ENCODE results near the gene SPTBN4.
"Not testable (repeated sequence)": the region's sequence is repeated elsewhere in the genome, so short reads cannot be mapped to it uniquely, and the experiment has no call there.

Gene SPTBN4

DNA sequence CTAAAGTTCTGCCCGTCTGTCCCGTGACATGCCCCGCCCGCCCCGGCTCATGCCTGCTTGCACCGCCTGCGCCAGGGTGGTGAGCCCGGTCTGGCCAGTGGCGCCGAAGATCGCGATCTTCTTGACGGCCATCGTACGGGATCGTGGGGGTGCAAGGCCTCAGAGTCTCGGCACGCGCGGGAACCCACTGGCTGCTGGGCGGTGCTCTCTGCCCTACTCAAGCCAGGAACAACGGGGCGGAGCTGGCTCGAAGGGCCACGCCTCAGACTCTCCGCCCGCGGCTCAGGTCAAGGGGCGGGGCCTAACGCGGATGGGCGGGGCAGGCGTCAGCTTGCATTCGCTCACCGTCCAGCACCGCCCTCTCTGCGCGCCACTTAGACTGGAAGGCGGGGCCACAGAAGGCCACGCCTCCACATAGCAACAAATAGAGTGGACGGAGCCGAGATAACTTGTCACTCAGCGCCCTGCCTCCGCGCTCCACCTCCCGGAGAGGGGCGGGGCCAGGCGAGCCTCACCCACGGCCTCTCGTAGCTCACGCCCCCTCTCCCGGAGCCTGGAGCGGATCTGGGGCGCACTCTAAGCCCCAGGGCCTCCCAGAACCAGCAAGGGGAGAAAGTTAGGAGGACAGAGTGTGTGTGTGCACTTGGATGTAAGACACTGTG lies 1.1 kb upstream of the SPTBN4 start, which contains the start of gene BLVRB:
BLVRB (minus strand) TSS at position 189 of the 662 bp plus-strand sequence; CDS start at position 132, 57 bp downstream.
- Histone ChIP-seq H3K36me3 (ENCODE audit: control insufficient read depth in 2 of 2, insufficient read depth in 2 of 2, low read length in 2 of 2) (no peaks in the 10 kb centered on the region), H3K4me1 (ENCODE audit: control insufficient read depth, insufficient read depth, low read length) (peaks cover 23% of the 10 kb centered on the region), H3K27me3 (ENCODE audit: control insufficient read depth in 1 of 2, insufficient read depth in 2 of 2, low read length in 2 of 2) (no peaks in the 10 kb centered on the region), H3K9ac (ENCODE audit: low read length in 2 of 2) (peak within 1 kb of the TSS; percentile 73 to 79), H3K9me3 (ENCODE audit: control insufficient read depth in 2 of 2, low read length in 2 of 2) (no peaks in the 10 kb centered on the region), H3K4me3 (ENCODE audit: low read length in 2 of 2) (peak within 1 kb of the TSS; percentile 88 to 90), H3K27ac (ENCODE audit: low read length) (peak within 1 kb of the TSS; percentile 84)

DNA sequence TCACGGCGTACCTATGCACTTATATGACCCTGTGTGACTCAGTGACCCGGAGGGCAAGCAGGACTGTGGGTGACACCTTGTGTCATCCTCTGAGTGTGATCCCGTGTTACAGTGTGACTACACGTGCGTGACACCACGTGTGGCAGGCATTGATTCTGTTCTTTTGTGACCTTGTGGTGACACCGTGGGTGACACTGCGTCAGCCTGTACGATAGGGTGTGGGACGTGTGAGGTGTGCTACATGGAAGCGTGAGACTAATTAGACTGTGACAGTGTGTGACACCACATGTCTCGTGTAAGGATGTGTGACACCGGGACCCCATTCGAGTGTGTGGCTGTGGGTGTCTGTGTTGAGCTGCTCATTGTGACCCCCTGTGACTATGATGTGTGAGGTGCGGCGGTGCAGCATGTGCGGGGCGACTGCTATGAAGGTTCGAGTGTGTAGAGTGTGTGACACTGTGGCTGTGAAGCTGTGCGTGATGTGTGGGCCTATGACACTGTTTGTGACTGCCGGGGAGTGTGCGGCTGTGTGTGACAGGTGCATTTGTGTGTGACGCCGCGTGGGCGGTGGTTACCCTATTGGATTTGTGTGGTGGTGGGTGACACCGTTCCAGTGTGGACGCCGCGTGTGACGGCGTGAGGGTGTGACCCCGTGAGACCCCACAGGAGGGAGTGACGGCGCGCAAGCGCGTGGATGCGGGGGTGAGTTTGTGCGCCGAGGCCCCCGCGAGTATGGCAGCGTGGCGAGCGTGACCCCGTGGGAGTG lies 399 bp upstream of the SPTBN4 start:
- Histone ChIP-seq H3K27me3 (ENCODE audit: control insufficient read depth in 1 of 2, insufficient read depth in 2 of 2, low read length in 2 of 2) (no peaks in the 10 kb centered on the region), H3K36me3 (ENCODE audit: control insufficient read depth in 2 of 2, insufficient read depth in 2 of 2, low read length in 2 of 2) (no peaks in the 10 kb centered on the region), H3K9me3 (ENCODE audit: control insufficient read depth in 2 of 2, low read length in 2 of 2) (no peaks in the 10 kb centered on the region), H3K4me3 (ENCODE audit: low read length in 2 of 2) (peak overlapping the region; percentile 79 to 90), H3K27ac (ENCODE audit: low read length) (peak overlapping the region; percentile 55), H3K4me1 (ENCODE audit: control insufficient read depth, insufficient read depth, low read length) (peaks cover 23% of the 10 kb centered on the region), H3K9ac (ENCODE audit: low read length in 2 of 2) (peak overlapping the region; percentile 45 to 69)

DNA sequence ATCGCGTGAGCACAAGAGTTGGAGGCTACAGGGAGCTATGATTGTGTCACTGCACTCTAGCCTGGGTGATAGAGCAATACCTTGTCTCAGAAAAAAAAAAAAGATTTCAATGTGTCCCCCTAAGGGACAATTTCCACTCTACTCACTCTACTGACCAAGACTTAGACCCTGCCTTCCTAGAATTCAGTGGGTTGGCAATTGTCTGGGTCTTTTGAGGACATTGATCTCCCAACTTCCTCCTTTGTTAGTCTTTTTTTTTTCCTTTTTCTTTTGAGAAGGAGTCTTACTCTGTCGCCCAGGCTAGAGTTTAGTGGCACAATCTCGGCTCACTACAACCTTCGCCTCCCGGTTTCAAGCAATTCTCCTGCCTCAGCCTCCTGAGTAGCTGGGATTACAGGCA lies 2.2 kb downstream of the SPTBN4 start:
- Histone ChIP-seq H3K4me1 (ENCODE audit: control insufficient read depth, insufficient read depth, low read length) (peaks cover 23% of the 10 kb centered on the region), H3K9me3 (ENCODE audit: control insufficient read depth in 2 of 2, low read length in 2 of 2) (no peaks in the 10 kb centered on the region), H3K9ac (ENCODE audit: low read length in 2 of 2) (no peak overlapping the region), H3K27me3 (ENCODE audit: control insufficient read depth in 1 of 2, insufficient read depth in 2 of 2, low read length in 2 of 2) (no peaks in the 10 kb centered on the region), H3K4me3 (ENCODE audit: low read length in 2 of 2) (no peak overlapping the region), H3K27ac (ENCODE audit: low read length) (no peak overlapping the region), H3K36me3 (ENCODE audit: control insufficient read depth in 2 of 2, insufficient read depth in 2 of 2, low read length in 2 of 2) (no peaks in the 10 kb centered on the region)

DNA sequence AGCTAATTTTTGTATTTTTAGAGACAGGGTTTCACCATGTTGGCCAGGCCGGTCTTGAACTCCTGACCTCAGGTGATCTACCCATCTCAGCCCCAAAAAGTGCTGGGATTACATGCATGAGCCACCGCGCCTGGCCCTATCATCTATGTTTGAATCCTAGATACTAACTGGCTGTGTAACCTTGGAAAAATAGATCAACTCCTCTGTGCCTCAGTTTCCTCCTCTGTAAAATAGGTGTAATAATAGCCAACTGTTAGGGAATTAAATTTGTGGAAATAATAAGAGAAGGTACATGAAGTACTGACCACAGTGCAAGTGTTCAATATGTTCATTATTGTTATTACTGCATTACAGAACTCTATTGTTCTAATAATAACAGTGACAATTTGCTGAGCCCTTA lies 4.3 kb downstream of the SPTBN4 start:
- H3K9me3 ChIP-seq (ENCODE audit: control insufficient read depth in 2 of 2, low read length in 2 of 2): no peaks in the 10 kb centered on the region
- no peaks in the 10 kb centered on the region for H3K27me3 ChIP-seq (ENCODE audit: control insufficient read depth in 1 of 2, insufficient read depth in 2 of 2, low read length in 2 of 2)
- H3K36me3 ChIP-seq (ENCODE audit: control insufficient read depth in 2 of 2, insufficient read depth in 2 of 2, low read length in 2 of 2): no peaks in the 10 kb centered on the region
- H3K9ac ChIP-seq (ENCODE audit: low read length in 2 of 2): no peak overlapping the region
- no peak overlapping the region for H3K4me3 ChIP-seq (ENCODE audit: low read length in 2 of 2)
- H3K27ac ChIP-seq (ENCODE audit: low read length): no peak overlapping the region
- peaks cover 10% of the 10 kb centered on the region for H3K4me1 ChIP-seq (ENCODE audit: control insufficient read depth, insufficient read depth, low read length)

DNA sequence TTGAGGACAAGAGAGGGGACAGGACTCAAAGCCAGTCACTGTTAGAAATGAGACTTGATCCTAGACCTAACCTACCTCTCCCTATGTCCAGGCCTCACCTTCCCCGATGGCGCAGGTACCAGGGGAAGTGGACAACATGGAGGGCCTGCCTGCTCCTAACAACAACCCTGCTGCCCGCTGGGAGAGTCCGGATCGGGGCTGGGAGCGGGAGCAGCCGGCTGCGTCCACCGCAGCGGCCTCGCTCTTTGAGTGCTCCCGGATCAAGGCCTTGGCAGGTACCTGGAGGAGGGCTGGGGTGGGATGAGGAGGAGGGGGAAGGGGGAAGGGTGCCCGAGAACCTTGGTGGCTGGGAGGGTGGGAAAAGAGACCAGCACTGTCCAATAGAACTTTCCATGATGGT lies 5.7 kb downstream of the SPTBN4 start:
- Histone ChIP-seq H3K9me3 (ENCODE audit: control insufficient read depth in 2 of 2, low read length in 2 of 2) (no peaks in the 10 kb centered on the region), H3K4me3 (ENCODE audit: low read length in 2 of 2) (no peak overlapping the region), H3K36me3 (ENCODE audit: control insufficient read depth in 2 of 2, insufficient read depth in 2 of 2, low read length in 2 of 2) (no peaks in the 10 kb centered on the region), H3K27ac (ENCODE audit: low read length) (no peak overlapping the region), H3K4me1 (ENCODE audit: control insufficient read depth, insufficient read depth, low read length) (no peaks in the 10 kb centered on the region), H3K27me3 (ENCODE audit: control insufficient read depth in 1 of 2, insufficient read depth in 2 of 2, low read length in 2 of 2) (no peaks in the 10 kb centered on the region), H3K9ac (ENCODE audit: low read length in 2 of 2) (no peak overlapping the region)

DNA sequence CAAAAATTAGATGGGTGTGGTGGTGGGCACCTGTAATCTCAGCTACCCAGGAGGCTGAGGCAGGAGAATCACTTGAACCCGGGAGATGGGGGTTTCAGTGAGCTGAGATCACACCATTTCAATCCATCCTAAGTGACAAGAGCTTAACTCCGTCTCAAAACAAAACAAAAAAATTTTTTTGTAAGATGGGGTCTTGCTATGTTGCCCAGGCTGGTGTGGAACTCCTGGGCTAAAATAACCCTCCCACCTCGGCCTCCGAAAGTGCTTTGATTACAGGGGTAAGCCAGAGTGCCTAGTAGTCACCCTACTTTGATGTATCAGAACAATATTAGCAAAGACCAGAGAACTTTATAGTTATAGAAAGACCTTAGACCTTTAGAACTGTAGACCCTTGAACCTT lies 7.9 kb downstream of the SPTBN4 start:
- Histone ChIP-seq H3K4me1 (ENCODE audit: control insufficient read depth, insufficient read depth, low read length) (no peaks in the 10 kb centered on the region), H3K9ac (ENCODE audit: low read length in 2 of 2) (no peak overlapping the region), H3K27ac (ENCODE audit: low read length) (no peak overlapping the region), H3K9me3 (ENCODE audit: control insufficient read depth in 2 of 2, low read length in 2 of 2) (no peaks in the 10 kb centered on the region), H3K36me3 (ENCODE audit: control insufficient read depth in 2 of 2, insufficient read depth in 2 of 2, low read length in 2 of 2) (peaks cover 0 to 2% of the 10 kb centered on the region in 2 donors), H3K27me3 (ENCODE audit: control insufficient read depth in 1 of 2, insufficient read depth in 2 of 2, low read length in 2 of 2) (no peaks in the 10 kb centered on the region), H3K4me3 (ENCODE audit: low read length in 2 of 2) (no peak overlapping the region)

DNA sequence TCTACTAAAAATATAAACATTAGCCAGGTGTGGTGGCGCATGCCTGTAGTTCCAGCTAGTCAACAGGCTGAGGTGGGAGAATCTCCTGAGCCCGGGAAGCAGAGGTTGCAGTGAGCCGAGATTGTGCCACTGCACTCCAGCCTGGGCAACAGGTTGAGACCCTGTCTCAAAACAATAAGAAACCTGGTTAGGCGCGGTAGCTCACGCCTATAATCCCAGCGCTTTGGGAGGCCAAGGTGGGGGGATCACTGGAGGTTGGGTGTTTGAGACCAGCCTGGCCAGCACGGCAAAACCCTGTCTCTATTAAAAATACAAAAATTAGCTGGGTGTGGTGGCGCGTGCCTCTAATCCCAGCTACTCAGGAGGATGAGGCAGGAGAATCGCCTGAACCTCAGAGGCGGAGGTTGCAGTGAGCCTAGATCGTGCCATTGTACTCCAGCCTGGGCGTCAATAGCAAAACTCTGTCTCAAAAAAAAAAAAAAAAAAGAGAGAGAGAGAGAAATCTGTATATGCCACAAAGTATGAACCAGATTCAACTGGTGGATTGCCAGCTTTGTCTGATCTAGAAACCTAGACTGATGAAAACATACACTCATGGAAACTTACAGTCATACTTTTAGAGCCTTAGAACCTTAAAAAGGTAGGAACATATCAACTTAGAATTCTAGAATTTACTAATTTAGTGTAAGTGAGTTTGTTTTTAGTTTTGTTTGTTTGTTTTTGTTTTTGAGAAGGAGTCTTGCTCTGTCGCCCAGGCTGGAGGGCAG lies 9.3 kb downstream of the SPTBN4 start:
- H3K27ac ChIP-seq (ENCODE audit: low read length); H3K9me3 ChIP-seq (ENCODE audit: control insufficient read depth in 2 of 2, low read length in 2 of 2); H3K27me3 ChIP-seq (ENCODE audit: control insufficient read depth in 1 of 2, insufficient read depth in 2 of 2, low read length in 2 of 2); H3K4me3 ChIP-seq (ENCODE audit: low read length in 2 of 2); H3K9ac ChIP-seq (ENCODE audit: low read length in 2 of 2); H3K36me3 ChIP-seq (ENCODE audit: control insufficient read depth in 2 of 2, insufficient read depth in 2 of 2, low read length in 2 of 2); H3K4me1 ChIP-seq (ENCODE audit: control insufficient read depth, insufficient read depth, low read length): not testable (repeated sequence)

DNA sequence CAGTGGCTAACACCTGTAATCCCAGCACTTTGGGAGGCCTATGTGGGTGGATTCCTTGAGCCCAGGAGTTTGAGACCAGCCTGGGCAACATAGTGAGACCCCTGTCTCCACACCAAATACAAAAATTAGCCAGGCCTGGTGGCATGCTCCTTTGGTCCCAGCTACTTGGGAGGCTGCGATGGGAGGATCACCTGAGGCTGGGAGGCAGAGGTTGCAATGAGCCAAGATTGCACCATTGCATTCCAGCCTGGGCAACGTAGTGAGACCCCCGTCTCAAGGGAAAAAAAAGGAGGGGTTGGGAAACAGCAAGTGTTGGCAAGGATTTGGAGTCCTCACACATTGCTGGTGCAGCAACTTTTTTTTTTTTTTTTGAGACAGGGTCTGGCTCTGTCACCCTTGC lies 19.2 kb downstream of the SPTBN4 start:
- Histone ChIP-seq H3K36me3 (ENCODE audit: control insufficient read depth in 2 of 2, insufficient read depth in 2 of 2, low read length in 2 of 2) (no peaks in the 10 kb centered on the region), H3K4me3 (ENCODE audit: low read length in 2 of 2) (no peak overlapping the region), H3K9me3 (ENCODE audit: control insufficient read depth in 2 of 2, low read length in 2 of 2) (no peaks in the 10 kb centered on the region), H3K27me3 (ENCODE audit: control insufficient read depth in 1 of 2, insufficient read depth in 2 of 2, low read length in 2 of 2) (no peaks in the 10 kb centered on the region), H3K4me1 (ENCODE audit: control insufficient read depth, insufficient read depth, low read length) (peaks cover 5% of the 10 kb centered on the region), H3K9ac (ENCODE audit: low read length in 2 of 2) (no peak overlapping the region), H3K27ac (ENCODE audit: low read length) (no peak overlapping the region)

DNA sequence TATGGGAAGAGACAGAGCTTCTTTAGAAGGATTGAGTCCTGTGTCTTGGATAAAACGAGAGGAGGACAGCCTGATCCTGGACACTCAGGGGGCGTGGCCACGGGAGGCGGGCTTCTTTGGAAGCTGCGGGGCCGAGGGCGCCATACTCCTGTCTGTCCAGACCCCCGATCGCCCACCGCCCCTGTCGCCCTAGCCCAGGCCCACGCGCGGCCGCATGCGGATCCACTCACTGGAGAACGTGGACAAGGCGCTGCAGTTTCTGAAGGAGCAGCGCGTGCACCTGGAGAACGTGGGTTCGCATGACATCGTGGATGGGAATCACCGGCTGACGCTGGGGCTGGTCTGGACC lies 23.1 kb downstream of the SPTBN4 start:
- Histone ChIP-seq H3K4me1 (ENCODE audit: control insufficient read depth, insufficient read depth, low read length) (peaks cover 5% of the 10 kb centered on the region), H3K36me3 (ENCODE audit: control insufficient read depth in 2 of 2, insufficient read depth in 2 of 2, low read length in 2 of 2) (peaks cover 0 to 3% of the 10 kb centered on the region in 2 donors), H3K4me3 (ENCODE audit: low read length in 2 of 2) (no peak overlapping the region), H3K9ac (ENCODE audit: low read length in 2 of 2) (no peak overlapping the region), H3K27ac (ENCODE audit: low read length) (no peak overlapping the region), H3K27me3 (ENCODE audit: control insufficient read depth in 1 of 2, insufficient read depth in 2 of 2, low read length in 2 of 2) (no peaks in the 10 kb centered on the region), H3K9me3 (ENCODE audit: control insufficient read depth in 2 of 2, low read length in 2 of 2) (no peaks in the 10 kb centered on the region)

DNA sequence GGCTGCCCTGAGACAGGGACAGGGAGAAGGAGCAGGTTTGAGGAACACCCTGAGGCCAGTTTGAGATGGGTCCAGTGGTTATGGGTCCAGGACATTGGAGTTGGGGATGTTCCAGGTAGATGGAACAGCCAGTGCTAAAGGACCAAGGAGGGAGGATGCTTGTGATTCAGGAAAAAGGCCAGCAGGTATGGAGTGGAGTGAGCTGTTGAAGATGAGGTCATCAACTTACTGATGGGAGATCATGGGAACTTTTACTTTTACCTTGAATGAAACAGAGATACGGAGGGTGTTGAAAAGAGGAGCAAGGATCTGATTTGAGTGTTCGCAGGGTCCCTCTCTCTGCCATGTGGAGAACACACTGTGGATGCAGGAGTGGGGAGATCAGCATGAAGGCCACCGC lies 25.5 kb downstream of the SPTBN4 start:
- H3K4me3 ChIP-seq (ENCODE audit: low read length in 2 of 2): no peak overlapping the region
- H3K9me3 ChIP-seq (ENCODE audit: control insufficient read depth in 2 of 2, low read length in 2 of 2): no peaks in the 10 kb centered on the region
- H3K9ac ChIP-seq (ENCODE audit: low read length in 2 of 2): no peak overlapping the region
- no peaks in the 10 kb centered on the region for H3K27me3 ChIP-seq (ENCODE audit: control insufficient read depth in 1 of 2, insufficient read depth in 2 of 2, low read length in 2 of 2)
- H3K36me3 ChIP-seq (ENCODE audit: control insufficient read depth in 2 of 2, insufficient read depth in 2 of 2, low read length in 2 of 2): peaks cover 0 to 6% of the 10 kb centered on the region in 2 donors
- no peak overlapping the region for H3K27ac ChIP-seq (ENCODE audit: low read length)
- peaks cover 5% of the 10 kb centered on the region for H3K4me1 ChIP-seq (ENCODE audit: control insufficient read depth, insufficient read depth, low read length)
